22Rv1 (cell line): ENCODE data around the gene CREB5.

ENCODE experiments used
- ZFX ChIP-seq: fragments of 450-650 bp; IDR thresholded peaks from 2 replicates; pipeline ENCODE4 v1.6.1; 2017; ENCODE audit warnings: antibody characterized with exemption, borderline replicate concordance
- TF ChIP-seq, protein P1 (sequence below): fragments of 450-650 bp; IDR thresholded peaks from 2 replicates; pipeline ENCODE4 v1.5.1; 2017; ENCODE audit warnings: mild to moderate bottlenecking

- TF ChIP-seq, protein P1, sequence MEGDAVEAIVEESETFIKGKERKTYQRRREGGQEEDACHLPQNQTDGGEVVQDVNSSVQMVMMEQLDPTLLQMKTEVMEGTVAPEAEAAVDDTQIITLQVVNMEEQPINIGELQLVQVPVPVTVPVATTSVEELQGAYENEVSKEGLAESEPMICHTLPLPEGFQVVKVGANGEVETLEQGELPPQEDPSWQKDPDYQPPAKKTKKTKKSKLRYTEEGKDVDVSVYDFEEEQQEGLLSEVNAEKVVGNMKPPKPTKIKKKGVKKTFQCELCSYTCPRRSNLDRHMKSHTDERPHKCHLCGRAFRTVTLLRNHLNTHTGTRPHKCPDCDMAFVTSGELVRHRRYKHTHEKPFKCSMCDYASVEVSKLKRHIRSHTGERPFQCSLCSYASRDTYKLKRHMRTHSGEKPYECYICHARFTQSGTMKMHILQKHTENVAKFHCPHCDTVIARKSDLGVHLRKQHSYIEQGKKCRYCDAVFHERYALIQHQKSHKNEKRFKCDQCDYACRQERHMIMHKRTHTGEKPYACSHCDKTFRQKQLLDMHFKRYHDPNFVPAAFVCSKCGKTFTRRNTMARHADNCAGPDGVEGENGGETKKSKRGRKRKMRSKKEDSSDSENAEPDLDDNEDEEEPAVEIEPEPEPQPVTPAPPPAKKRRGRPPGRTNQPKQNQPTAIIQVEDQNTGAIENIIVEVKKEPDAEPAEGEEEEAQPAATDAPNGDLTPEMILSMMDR: peak; percentile 27; the same call in 1 of the 2 replicates
- TF ChIP-seq ZFX: no peak
Measured at GRCh38 chr7:28362812-28363211, 49.5 kb upstream of the CREB5 start.
